ENCODE measurements around the gene RSRP1.

RSRP1 gene

GRCh38 chr1:25217598-25218232 is 29.5 kb downstream of the RSRP1 start:
- DNase-seq (ENCODE audit: low read depth), result no peak

- DNase-seq (ENCODE audit: low read depth), result no peak
These were observed 30.2 kb downstream of the RSRP1 start for GRCh38 chr1:25217015-25217414.

- no peak for DNase-seq (ENCODE audit: low read depth)
These were observed 31.1 kb downstream of the RSRP1 start for GRCh38 chr1:25216123-25216522.

GRCh38 chr1:25212725-25213124 is 34.5 kb downstream of the RSRP1 start:
- no peak for DNase-seq (ENCODE audit: low read depth)

- no peak for DNase-seq (ENCODE audit: low read depth)
These were observed 36.5 kb downstream of the RSRP1 start for GRCh38 chr1:25210728-25211127.

- no peak for DNase-seq (ENCODE audit: low read depth)
These were observed 37.7 kb downstream of the RSRP1 start for GRCh38 chr1:25209516-25209915.

GRCh38 chr1:25208561-25209222 is 38.6 kb downstream of the RSRP1 start:
- no peak for DNase-seq (ENCODE audit: low read depth)

- no peak for DNase-seq (ENCODE audit: low read depth)
These were observed 39.2 kb downstream of the RSRP1 start for GRCh38 chr1:25208092-25208491.

- DNase-seq (ENCODE audit: low read depth), result peak; percentile 31
These were observed 41.1 kb downstream of the RSRP1 start for GRCh38 chr1:25206201-25206600.

GRCh38 chr1:25205786-25206185 is 41.5 kb downstream of the RSRP1 start:
- no peak for DNase-seq (ENCODE audit: low read depth)

- peak; percentile 87 for DNase-seq (ENCODE audit: low read depth)
These were observed 42.3 kb downstream of the RSRP1 start for GRCh38 chr1:25204797-25205480.

- no peak for DNase-seq (ENCODE audit: low read depth)
These were observed 46.2 kb downstream of the RSRP1 start for GRCh38 chr1:25201006-25201405.

GRCh38 chr1:25199819-25200620 is 47.2 kb downstream of the RSRP1 start:
- no peak for DNase-seq (ENCODE audit: low read depth)

GRCh38 chr1:25198663-25199252 is 48.5 kb downstream of the RSRP1 start:
- no peak for DNase-seq (ENCODE audit: low read depth)

GRCh38 chr1:25197982-25198662 is 49.1 kb downstream of the RSRP1 start:
- DNase-seq (ENCODE audit: low read depth), result no peak

- DNase-seq (ENCODE audit: low read depth), result no peak
These were observed 49.8 kb downstream of the RSRP1 start for GRCh38 chr1:25197235-25197975.

- no peak for DNase-seq (ENCODE audit: low read depth)
These were observed 50.4 kb downstream of the RSRP1 start for GRCh38 chr1:25196830-25197229.

- no peak for DNase-seq (ENCODE audit: low read depth)
These were observed 51.4 kb downstream of the RSRP1 start for GRCh38 chr1:25195835-25196234.

GRCh38 chr1:25194572-25195020 is 52.7 kb downstream of the RSRP1 start:
- no peak for DNase-seq (ENCODE audit: low read depth)

- no peak for DNase-seq (ENCODE audit: low read depth)
These were observed 53.2 kb downstream of the RSRP1 start for GRCh38 chr1:25194054-25194453.

GRCh38 chr1:25193229-25193628 is 54.0 kb downstream of the RSRP1 start:
- DNase-seq (ENCODE audit: low read depth), result no peak
